GM12878 (cell line): Measurements from ENCODE around the gene ITK. TPM values are rescaled to one million over a fixed set of nuclear protein-coding genes. Genes with fewer than 3 reads are reported as not detected.

Source experiments
- ATAC-seq: fragments of 200-7000 bp; cut with Tn5 transposase; 3 replicates; pipeline ENCODE4 v1.9.1; 2020; ENCODE audit warnings: mild to moderate bottlenecking, moderate library complexity
- BruUV-seq: library from RNA; stranded (reverse); fragments of 400-500 nt; replicated peaks from 2 replicates; lab custom pipeline; 2021; lab: Mats Ljungman, UMichigan
- CTCF ChIA-PET: fragments of 300-600 bp; sonication (Branson Sonifier 250); formaldehyde crosslinking; extraction: SDS; loops from one replicate; lab custom pipeline; 2021; ENCODE audit warnings: inconsistent platforms; lab: Yijun Ruan, JAX
- POLR2A ChIA-PET: fragments of 350-600 bp; formaldehyde crosslinking; extraction: SDS; loops from one replicate; lab custom pipeline; 2021; ENCODE audit warnings: inconsistent platforms; lab: Charles Lee
- RAD21 ChIA-PET: fragments of 300-600 bp; sonication (Branson Sonifier 250); formaldehyde crosslinking; loops from one replicate; lab custom pipeline; 2023; ENCODE audit warnings: antibody characterized with exemption; ENCODE audit not compliant: unreplicated experiment; lab: Charles Lee
- SMC1A ChIA-PET: fragments of 300-600 bp; sonication (Branson Sonifier 250); formaldehyde crosslinking; loops from one replicate; lab custom pipeline; 2023; ENCODE audit not compliant: unreplicated experiment, uncharacterized antibody; lab: Charles Lee
- DNase-seq: peaks from one replicate; pipeline ENCODE4 v3.0.0-alpha.2; 2011; ENCODE audit warnings: low read depth, low spot score
- FAIRE-seq: peaks from 3 replicates; lab custom pipeline; 2011; peaks lifted over from hg19 to GRCh38; lab: Jason Lieb, UNC
- H2AFZ ChIP-seq: 2 replicates; pipeline ENCODE4 v1.6.0; 2011; ENCODE audit warnings: low read depth, low read length, control low read depth; ENCODE audit not compliant: control insufficient read depth
- H3K27ac ChIP-seq: 2 replicates; pipeline ENCODE4 v1.5.1; 2011; ENCODE audit warnings: control low read depth; ENCODE audit not compliant: control insufficient read depth, insufficient read depth
- H3K27me3 ChIP-seq, 2 experiments: replicated peaks in 1 of 2; 2 replicates each; pipeline versions ENCODE4 v1.6.0 to v1.6.1; 2011; ENCODE audit warnings: low read length in 1 of 2; ENCODE audit not compliant: control insufficient read depth in 2 of 2, insufficient read depth in 2 of 2
- H3K36me3 ChIP-seq, 2 experiments: 2 replicates each; pipeline ENCODE4 v1.5.1; 2011; ENCODE audit warnings: low read length in 1 of 2; ENCODE audit not compliant: control insufficient read depth in 2 of 2, insufficient read depth in 2 of 2
- H3K4me1 ChIP-seq: 2 replicates; pipeline ENCODE4 v1.6.1; 2011; ENCODE audit warnings: mild to moderate bottlenecking, low read length, moderate library complexity, mixed read lengths; ENCODE audit not compliant: control insufficient read depth, insufficient read depth
- H3K4me2 ChIP-seq: 2 replicates; pipeline ENCODE4 v1.6.0; 2011; ENCODE audit warnings: control low read depth; ENCODE audit not compliant: control insufficient read depth, insufficient read depth
- H3K4me3 ChIP-seq: fragments of 200-600 bp; sonication (generic); 2 replicates; pipeline ENCODE4 v1.5.1; 2016
- H3K79me2 ChIP-seq: 2 replicates; pipeline ENCODE4 v1.6.0; 2011; ENCODE audit warnings: low read length; ENCODE audit not compliant: control insufficient read depth, insufficient read depth
- H3K9ac ChIP-seq: 2 replicates; pipeline ENCODE4 v1.8.0; 2011; ENCODE audit warnings: low read length, control low read depth, mixed read lengths; ENCODE audit not compliant: control insufficient read depth, insufficient read depth
- H3K9me3 ChIP-seq: replicated peaks from 3 replicates; pipeline ENCODE4 v1.5.1; 2011; ENCODE audit warnings: mild to moderate bottlenecking, low read length; ENCODE audit not compliant: control insufficient read depth, insufficient read depth
- H4K20me1 ChIP-seq: 2 replicates; pipeline ENCODE4 v1.6.0; 2011; ENCODE audit not compliant: control insufficient read depth, insufficient read depth
- BHLHE40 ChIP-seq, 2 experiments: fragments of 450-650 bp in 1 of 2; IDR thresholded peaks; 2 replicates each; pipeline ENCODE4 v1.6.1; 2011 to 2017; ENCODE audit warnings: low read depth in 2 of 2, borderline replicate concordance in 1 of 2, improper control_type of control experiment in 1 of 2, low read length in 1 of 2, mild to moderate bottlenecking in 1 of 2
- CBX5 ChIP-seq: sonication (generic); IDR thresholded peaks from 2 replicates; pipeline ENCODE4 v1.6.1; 2016; ENCODE audit warnings: low read depth, moderate library complexity, mild to moderate bottlenecking, inconsistent platforms
- CEBPB ChIP-seq, 2 experiments: fragments of 150-350 bp in 1 of 2; IDR thresholded peaks; 2 replicates each; pipeline ENCODE4 v1.6.1; 2012 to 2014; ENCODE audit warnings: low read depth in 2 of 2, low read length in 2 of 2, borderline replicate concordance in 1 of 2, inconsistent platforms in 1 of 2
- KDM1A ChIP-seq: fragments of 200-600 bp; sonication (generic); IDR thresholded peaks from 2 replicates; pipeline ENCODE4 v1.6.1; 2016; ENCODE audit warnings: borderline replicate concordance
- MXI1 ChIP-seq: fragments of 150-350 bp; IDR thresholded peaks from 2 replicates; pipeline ENCODE4 v1.6.1; 2011; ENCODE audit warnings: low read depth, mild to moderate bottlenecking, inconsistent platforms, low read length, improper control_type of control experiment
- MYC ChIP-seq: IDR thresholded peaks from 2 replicates; pipeline ENCODE4 v1.6.1; 2011; ENCODE audit warnings: mild to moderate bottlenecking, low read length, moderate library complexity, inconsistent platforms; ENCODE audit not compliant: insufficient read depth, insufficient replicate concordance, insufficient read length, severe bottlenecking
- NFYA ChIP-seq: IDR thresholded peaks from 2 replicates; pipeline ENCODE4 v1.6.1; 2011; ENCODE audit warnings: low read depth, mild to moderate bottlenecking, low read length, improper control_type of control experiment, borderline replicate concordance
- POU2F2 ChIP-seq: IDR thresholded peaks from 3 replicates; pipeline ENCODE4 v1.6.1; 2011; ENCODE audit warnings: low read depth, mild to moderate bottlenecking, low read length, borderline replicate concordance
- RCOR1 ChIP-seq: conservative IDR thresholded peaks from 2 replicates; pipeline ENCODE4 v1.6.1; 2012; ENCODE audit warnings: low read depth, low read length, improper control_type of control experiment
- STAT1 ChIP-seq: fragments of 450-650 bp; conservative IDR thresholded peaks from 2 replicates; pipeline ENCODE4 v1.6.1; 2014; ENCODE audit warnings: antibody characterized with exemption, mild to moderate bottlenecking
- STAT3 ChIP-seq: IDR thresholded peaks from 2 replicates; pipeline ENCODE4 v1.6.1; 2011; ENCODE audit warnings: low read depth, low read length, improper control_type of control experiment
- WRNIP1 ChIP-seq: IDR thresholded peaks from 2 replicates; pipeline ENCODE4 v1.6.1; 2011; ENCODE audit warnings: low read depth, low read length, improper control_type of control experiment, borderline replicate concordance
- WGBS: methylation state at CpG from one replicate; pipeline ENCODE4 v1.1.6; 2016; ENCODE audit warnings: low lambda C conversion rate; ENCODE audit not compliant: insufficient replicate concordance, insufficient coverage; ENCODE audit errors: missing lambda C conversion rate; 5-methylcytosine and 5-hydroxymethylcytosine counted together
- in situ Hi-C: fragments of 300-500 bp; cut with MboI; formaldehyde crosslinking; loops from 9 replicates; pipeline ENCODE4 v1.14.3; 2018; ENCODE audit warnings: mixed read lengths
- intact Hi-C: fragments of 100-400 bp; cut with micrococcal nuclease; formaldehyde crosslinking; loops from one replicate; pipeline ENCODE4 v1.14.2; 2022; ENCODE audit not compliant: unreplicated experiment
- polyA plus RNA-seq, 11 experiments: library from polyadenylated mRNA; depleted of rRNA in 4 of 11; unstranded in 6 of 11; stranded (reverse) in 5 of 11; fragments of >200 nt; fragmentation: Nextera tagmentation in 4 of 11; fragmentation: Illumina TruSeq in 1 of 11; extraction: Ambion mirVana in 4 of 11; extraction: Trizol in 1 of 11; gene quantifications; 1 replicate in 1 of 11; 2 replicates in 10 of 11; pipeline versions ENCODE4 v1.2.1 to v1.2.3, GENCODE V29; 2011 to 2016; ENCODE audit warnings: inconsistent platforms in 2 of 11, missing spikeins in 2 of 11, low read depth in 1 of 11
- total RNA-seq, 4 experiments: library from RNA; depleted of rRNA in 3 of 4; stranded (reverse); fragments of >200 nt in 3 of 4; fragmentation: Illumina TruSeq in 1 of 4; extraction: Trizol in 1 of 4; gene quantifications; 2 replicates each; pipeline versions ENCODE4 v1.2.1 to v1.2.3, GENCODE V29; 2013 to 2021
- TF ChIP-seq, protein P1 (sequence below): IDR thresholded peaks from 2 replicates; pipeline ENCODE4 v1.6.1; 2012; ENCODE audit warnings: low read depth, low read length, improper control_type of control experiment
- TF ChIP-seq, protein P2 (sequence below): fragments of 450-650 bp; conservative IDR thresholded peaks from 2 replicates; pipeline ENCODE4 v1.6.1; 2017; ENCODE audit warnings: mild to moderate bottlenecking, moderate library complexity
- TF ChIP-seq, protein P3 (sequence below): fragments of 450-650 bp; IDR thresholded peaks from 2 replicates; pipeline ENCODE4 v1.6.1; 2017; ENCODE audit warnings: borderline replicate concordance

ITK gene
- total and polyA plus RNA-seq, 10 of the 15 experiments (the other 5 are each of a cell fraction or from before 2014, with no cell fraction given) = 0.05 to 2.4 (median 0.76) TPM

DNA sequence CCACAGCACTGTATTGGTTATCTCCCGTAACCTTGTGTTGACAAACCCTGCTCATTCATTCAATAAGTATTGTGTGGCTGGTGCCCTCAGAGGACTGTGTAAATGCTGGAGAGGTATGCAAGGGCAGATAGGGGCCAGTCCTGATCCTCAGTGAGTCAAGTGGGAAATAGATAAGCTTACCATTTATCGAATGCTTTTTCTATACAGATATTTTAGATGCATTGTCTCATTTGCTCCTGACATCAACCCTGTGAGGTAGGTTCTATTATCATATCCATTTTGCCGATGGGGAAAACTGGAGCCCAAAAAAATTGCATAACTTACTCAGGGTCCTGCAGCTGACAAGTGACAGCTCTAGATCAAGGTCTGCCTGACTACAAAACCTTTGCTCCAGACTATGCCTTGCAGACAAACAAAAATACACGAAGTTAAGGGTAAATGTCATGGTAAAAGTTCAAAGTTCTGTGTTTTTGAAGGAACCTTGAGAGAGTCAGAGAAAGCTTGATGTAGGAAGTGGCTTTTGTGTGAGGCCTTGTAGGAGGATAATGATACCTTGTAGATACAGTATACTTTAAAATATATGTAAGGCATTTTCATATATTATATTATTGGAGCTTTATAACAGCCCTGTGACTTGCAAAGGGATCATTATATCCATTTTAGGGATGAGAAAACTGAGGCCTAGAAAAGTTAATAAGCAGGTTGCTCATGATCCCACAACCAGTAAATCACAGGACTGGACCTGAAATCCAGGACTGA lies 107.9 kb downstream of the ITK start:
- ChIA-PET CTCF (interaction anchor here (1.0 to 1.1 kb wide), 2 partner anchors 36 to 139 kb away, joined by 3 to 4 read pairs; no protein-coding TSS in a partner anchor), SMC1A (interaction anchor here (4.2 kb wide), 1 partner anchor 35 kb away, joined by 23 read pairs; no protein-coding TSS in a partner anchor), RAD21 (interaction anchor here (0.5 kb wide), 1 partner anchor 442 kb away, joined by 3 read pairs; no protein-coding TSS in a partner anchor), POLR2A (interaction anchor here (0.6 kb wide), 1 partner anchor 16 kb away, joined by 3 read pairs; no protein-coding TSS in a partner anchor)
- H3K27me3 ChIP-seq = no peaks in the 10 kb centered on the region
- no peak overlapping the region for H3K4me2 ChIP-seq
- H3K4me3 ChIP-seq = no peak overlapping the region
- 75% methylated on average over 4 of the region's 4 CpGs for WGBS
- H3K79me2 ChIP-seq = peaks cover 14% of the 10 kb centered on the region
- H3K4me1 ChIP-seq = peaks cover 8% of the 10 kb centered on the region
- H3K36me3 ChIP-seq = peaks cover 18 to 33% of the 10 kb centered on the region in 2 experiments
- no TSS peak for BruUV-seq
- in situ Hi-C loops = no loop called here
- H2AFZ ChIP-seq = no peak overlapping the region
- H3K9me3 ChIP-seq = no peaks in the 10 kb centered on the region
- H3K27ac ChIP-seq = no peak overlapping the region
- DNase-seq (no peak), FAIRE-seq (no peak), ATAC-seq (no peak)
- H3K9ac ChIP-seq = no peak overlapping the region
- TF ChIP-seq, protein P1, sequence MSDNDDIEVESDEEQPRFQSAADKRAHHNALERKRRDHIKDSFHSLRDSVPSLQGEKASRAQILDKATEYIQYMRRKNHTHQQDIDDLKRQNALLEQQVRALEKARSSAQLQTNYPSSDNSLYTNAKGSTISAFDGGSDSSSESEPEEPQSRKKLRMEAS = no peak
- TF ChIP-seq CEBPB (IDR thresholded peaks at IDR 0.05; ENCODE audit: borderline replicate concordance in 1 of 2, low read depth in 2 of 2, low read length in 2 of 2) (no peak), BHLHE40 (IDR thresholded peaks at IDR 0.05; ENCODE audit: borderline replicate concordance in 1 of 2, low read depth in 2 of 2, low read length in 1 of 2) (no peak), STAT3 (no peak), CBX5 (no peak), NFYA (no peak), STAT1 (no peak), WRNIP1 (no peak), MYC (no peak), KDM1A (no peak), MXI1 (no peak), RCOR1 (no peak), POU2F2 (no peak)
- TF ChIP-seq, protein P2, sequence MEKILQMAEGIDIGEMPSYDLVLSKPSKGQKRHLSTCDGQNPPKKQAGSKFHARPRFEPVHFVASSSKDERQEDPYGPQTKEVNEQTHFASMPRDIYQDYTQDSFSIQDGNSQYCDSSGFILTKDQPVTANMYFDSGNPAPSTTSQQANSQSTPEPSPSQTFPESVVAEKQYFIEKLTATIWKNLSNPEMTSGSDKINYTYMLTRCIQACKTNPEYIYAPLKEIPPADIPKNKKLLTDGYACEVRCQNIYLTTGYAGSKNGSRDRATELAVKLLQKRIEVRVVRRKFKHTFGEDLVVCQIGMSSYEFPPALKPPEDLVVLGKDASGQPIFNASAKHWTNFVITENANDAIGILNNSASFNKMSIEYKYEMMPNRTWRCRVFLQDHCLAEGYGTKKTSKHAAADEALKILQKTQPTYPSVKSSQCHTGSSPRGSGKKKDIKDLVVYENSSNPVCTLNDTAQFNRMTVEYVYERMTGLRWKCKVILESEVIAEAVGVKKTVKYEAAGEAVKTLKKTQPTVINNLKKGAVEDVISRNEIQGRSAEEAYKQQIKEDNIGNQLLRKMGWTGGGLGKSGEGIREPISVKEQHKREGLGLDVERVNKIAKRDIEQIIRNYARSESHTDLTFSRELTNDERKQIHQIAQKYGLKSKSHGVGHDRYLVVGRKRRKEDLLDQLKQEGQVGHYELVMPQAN = no peak
- TF ChIP-seq, protein P3, sequence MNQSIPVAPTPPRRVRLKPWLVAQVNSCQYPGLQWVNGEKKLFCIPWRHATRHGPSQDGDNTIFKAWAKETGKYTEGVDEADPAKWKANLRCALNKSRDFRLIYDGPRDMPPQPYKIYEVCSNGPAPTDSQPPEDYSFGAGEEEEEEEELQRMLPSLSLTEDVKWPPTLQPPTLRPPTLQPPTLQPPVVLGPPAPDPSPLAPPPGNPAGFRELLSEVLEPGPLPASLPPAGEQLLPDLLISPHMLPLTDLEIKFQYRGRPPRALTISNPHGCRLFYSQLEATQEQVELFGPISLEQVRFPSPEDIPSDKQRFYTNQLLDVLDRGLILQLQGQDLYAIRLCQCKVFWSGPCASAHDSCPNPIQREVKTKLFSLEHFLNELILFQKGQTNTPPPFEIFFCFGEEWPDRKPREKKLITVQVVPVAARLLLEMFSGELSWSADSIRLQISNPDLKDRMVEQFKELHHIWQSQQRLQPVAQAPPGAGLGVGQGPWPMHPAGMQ = no peak
- H4K20me1 ChIP-seq = peaks cover 7% of the 10 kb centered on the region; the same call in 1 of the 2 replicates
- intact Hi-C loops = loop anchor here (10.0 kb wide), 1 partner anchor 1206 kb away; no protein-coding TSS in a partner anchor
